Uterus (tissue), 2 donors: Measurements from ENCODE around the gene CAMK2D.

Experiments used
- POLR2A ChIP-seq, 2 donors: fragments of 450-650 bp; IDR thresholded peaks; one replicate each; pipeline ENCODE4 v1.6.1; 2016; ENCODE audit warnings: antibody characterized with exemption in 2 of 2, mild to moderate bottlenecking in 1 of 2, moderate library complexity in 1 of 2
- TF ChIP-seq, protein P1 (sequence below), 4 experiments: fragments of 200-600 bp in 2 of 4; fragments of 450-650 bp in 2 of 4; sonication (generic) in 2 of 4; IDR thresholded peaks; one replicate each; pipeline ENCODE4 v1.5.1; 2016 to 2019; ENCODE audit warnings: antibody characterized with exemption in 4 of 4, mild to moderate bottlenecking in 2 of 4, moderate library complexity in 1 of 4

DNA sequence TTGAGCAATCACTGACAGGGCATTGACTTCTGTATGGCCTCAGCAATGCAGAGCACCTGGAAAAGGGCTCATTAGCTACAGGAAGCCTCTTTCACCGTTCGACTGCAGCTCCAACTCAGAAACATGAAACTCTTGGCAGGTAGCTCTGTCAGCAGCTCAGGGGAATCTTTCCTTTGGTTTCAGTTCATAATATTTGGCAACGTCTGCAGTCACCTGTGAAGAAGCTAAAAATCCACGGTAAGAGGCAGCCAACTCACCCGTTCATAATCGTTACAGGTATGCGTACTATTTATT, 354.9 kb downstream of the CAMK2D start:
- TF ChIP-seq, protein P1, sequence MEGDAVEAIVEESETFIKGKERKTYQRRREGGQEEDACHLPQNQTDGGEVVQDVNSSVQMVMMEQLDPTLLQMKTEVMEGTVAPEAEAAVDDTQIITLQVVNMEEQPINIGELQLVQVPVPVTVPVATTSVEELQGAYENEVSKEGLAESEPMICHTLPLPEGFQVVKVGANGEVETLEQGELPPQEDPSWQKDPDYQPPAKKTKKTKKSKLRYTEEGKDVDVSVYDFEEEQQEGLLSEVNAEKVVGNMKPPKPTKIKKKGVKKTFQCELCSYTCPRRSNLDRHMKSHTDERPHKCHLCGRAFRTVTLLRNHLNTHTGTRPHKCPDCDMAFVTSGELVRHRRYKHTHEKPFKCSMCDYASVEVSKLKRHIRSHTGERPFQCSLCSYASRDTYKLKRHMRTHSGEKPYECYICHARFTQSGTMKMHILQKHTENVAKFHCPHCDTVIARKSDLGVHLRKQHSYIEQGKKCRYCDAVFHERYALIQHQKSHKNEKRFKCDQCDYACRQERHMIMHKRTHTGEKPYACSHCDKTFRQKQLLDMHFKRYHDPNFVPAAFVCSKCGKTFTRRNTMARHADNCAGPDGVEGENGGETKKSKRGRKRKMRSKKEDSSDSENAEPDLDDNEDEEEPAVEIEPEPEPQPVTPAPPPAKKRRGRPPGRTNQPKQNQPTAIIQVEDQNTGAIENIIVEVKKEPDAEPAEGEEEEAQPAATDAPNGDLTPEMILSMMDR (IDR thresholded peaks at IDR 0.05) = no peak
- TF ChIP-seq POLR2A (IDR thresholded peaks at IDR 0.05) = no peak
